Measurements from ENCODE around the gene TBC1D5. TPM values are rescaled to one million over a fixed set of nuclear protein-coding genes. Genes with fewer than 3 reads are reported as not detected.

TBC1D5 gene
- total RNA-seq, 2 experiments from 2014 or later, result 54.4 to 57.2 TPM

DNA sequence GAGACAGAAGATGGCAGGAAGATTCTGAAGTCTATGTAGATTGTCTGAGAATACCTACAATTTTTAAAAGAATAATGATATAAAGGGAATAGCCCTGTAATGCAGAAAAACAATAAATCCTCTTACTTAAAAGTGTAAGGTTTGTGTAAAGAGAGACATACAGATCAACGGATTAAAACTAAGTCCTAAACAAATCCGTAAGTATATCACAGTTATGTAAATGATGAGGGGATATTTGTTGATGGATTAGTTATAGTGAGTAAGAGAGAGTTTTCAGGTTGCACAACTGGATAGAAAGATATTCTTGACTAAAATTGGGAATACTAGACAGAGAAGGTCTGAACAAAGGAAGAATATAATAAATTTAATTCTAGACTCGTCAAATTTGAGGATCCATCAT, 179.6 kb downstream of the TBC1D5 start:
- H3K27me3 Mint-ChIP-seq (ENCODE audit: low read depth), result no peaks in the 10 kb centered on the region
- peaks cover 6% of the 10 kb centered on the region for H3K4me1 Mint-ChIP-seq (ENCODE audit: low read depth)
- intact Hi-C loops (cut with micrococcal nuclease), result no loop called here
- H3K4me3 Mint-ChIP-seq, result no peak overlapping the region
- H3K9me3 Mint-ChIP-seq, result no peaks in the 10 kb centered on the region
- H3K36me3 Mint-ChIP-seq (ENCODE audit: low read depth), result peaks cover 5% of the 10 kb centered on the region
- CTCF ChIA-PET, result no interaction called here
- no peak overlapping the region for H3K27ac Mint-ChIP-seq
- DNase-seq, result no peak

DNA sequence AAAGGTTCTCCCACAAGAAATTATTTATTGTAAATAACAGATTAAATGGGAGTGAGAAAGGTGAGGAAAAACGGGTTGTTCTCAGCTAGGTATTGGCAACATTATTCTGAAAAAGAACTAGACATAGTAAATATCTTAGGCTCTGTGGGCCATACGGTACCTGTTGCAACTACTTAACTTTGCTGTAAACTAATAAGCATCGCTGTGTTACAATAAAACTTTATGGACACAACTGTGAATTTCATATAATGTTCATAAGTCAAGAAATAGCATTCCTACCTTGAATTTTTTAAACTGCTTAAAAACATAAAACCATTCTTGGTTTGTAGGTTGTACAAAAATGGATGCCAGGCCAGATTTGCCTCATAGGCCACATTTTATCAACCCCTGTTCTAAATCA, 183.9 kb downstream of the TBC1D5 start:
- intact Hi-C loops (cut with micrococcal nuclease), result no loop called here
- no peak for DNase-seq
- no peaks in the 10 kb centered on the region for H3K4me1 Mint-ChIP-seq (ENCODE audit: low read depth)
- H3K27ac Mint-ChIP-seq, result no peak overlapping the region
- CTCF ChIA-PET, result interaction anchor here (0.6 kb wide), 1 partner anchor 285 kb away, joined by 5 read pairs; no protein-coding TSS in a partner anchor
- peaks cover 5% of the 10 kb centered on the region for H3K36me3 Mint-ChIP-seq (ENCODE audit: low read depth)
- no peaks in the 10 kb centered on the region for H3K9me3 Mint-ChIP-seq
- no peak overlapping the region for H3K4me3 Mint-ChIP-seq
- H3K27me3 Mint-ChIP-seq (ENCODE audit: low read depth), result no peaks in the 10 kb centered on the region

DNA sequence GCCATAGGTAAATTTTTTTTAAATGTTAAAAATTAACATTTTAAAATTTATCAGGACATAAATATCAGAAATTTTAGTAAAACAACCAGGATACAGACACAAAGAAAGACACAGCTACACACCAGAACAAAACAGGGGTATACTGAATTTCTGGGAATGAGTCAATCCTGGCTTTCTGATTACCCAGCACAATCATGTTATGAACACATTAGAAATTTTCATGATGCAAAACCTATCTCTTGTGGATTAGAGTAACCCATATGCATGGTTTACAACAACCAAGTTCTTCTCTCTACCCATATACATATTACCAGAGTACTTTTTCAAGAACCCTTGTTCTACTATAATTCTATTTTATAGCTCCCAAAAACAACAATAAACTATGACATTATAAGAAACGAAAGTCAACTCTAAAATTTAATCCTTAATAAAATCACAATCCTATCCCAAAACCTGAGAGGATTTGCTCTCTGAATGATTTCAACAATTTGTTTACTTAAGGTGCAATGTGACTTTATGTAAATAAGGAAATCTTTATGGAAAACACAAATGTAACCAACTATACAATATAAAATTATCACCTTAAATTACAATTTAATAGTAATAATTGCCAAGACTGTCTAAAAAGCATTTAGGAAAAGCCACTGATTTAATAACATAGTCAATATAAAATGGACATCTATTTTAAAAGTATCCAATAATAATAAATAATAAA, 184.5 kb downstream of the TBC1D5 start:
- CTCF ChIA-PET, result interaction anchor here (0.7 kb wide), 1 partner anchor 12 kb away, joined by 3 read pairs; no protein-coding TSS in a partner anchor
- Mint-ChIP-seq H3K4me3 (no peak overlapping the region), H3K9me3 (no peaks in the 10 kb centered on the region), H3K27me3 (ENCODE audit: low read depth) (no peaks in the 10 kb centered on the region), H3K27ac (no peak overlapping the region), H3K4me1 (ENCODE audit: low read depth) (no peaks in the 10 kb centered on the region), H3K36me3 (ENCODE audit: low read depth) (peaks cover 5% of the 10 kb centered on the region)
- DNase-seq, result no peak
- intact Hi-C loops (cut with micrococcal nuclease), result no loop called here

DNA sequence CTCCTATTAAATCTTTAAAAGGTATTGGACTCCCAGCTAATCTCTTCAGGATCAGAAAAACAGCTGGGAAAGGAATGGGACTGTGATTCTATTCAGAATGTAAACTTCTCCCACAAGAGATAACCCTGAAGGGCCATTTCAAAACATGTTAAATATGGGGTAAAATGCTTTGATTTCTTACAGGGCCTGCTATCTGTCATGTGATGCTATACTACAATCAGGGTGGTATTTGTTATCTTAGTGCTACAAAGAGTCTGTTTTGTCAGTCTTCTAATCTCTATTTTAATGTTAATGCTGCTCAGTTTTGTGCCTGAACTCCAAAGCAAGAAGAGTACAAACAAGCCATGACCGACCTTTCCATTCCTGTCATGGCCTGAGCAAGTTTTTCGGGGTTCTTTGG, 186.9 kb downstream of the TBC1D5 start:
- Mint-ChIP-seq H3K27me3 (ENCODE audit: low read depth) (no peaks in the 10 kb centered on the region), H3K36me3 (ENCODE audit: low read depth) (peaks cover 3% of the 10 kb centered on the region), H3K27ac (no peak overlapping the region), H3K9me3 (no peaks in the 10 kb centered on the region), H3K4me1 (ENCODE audit: low read depth) (peaks cover 4% of the 10 kb centered on the region), H3K4me3 (no peak overlapping the region)
- CTCF ChIA-PET, result no interaction called here
- intact Hi-C loops (cut with micrococcal nuclease), result no loop called here
- DNase-seq, result no peak

DNA sequence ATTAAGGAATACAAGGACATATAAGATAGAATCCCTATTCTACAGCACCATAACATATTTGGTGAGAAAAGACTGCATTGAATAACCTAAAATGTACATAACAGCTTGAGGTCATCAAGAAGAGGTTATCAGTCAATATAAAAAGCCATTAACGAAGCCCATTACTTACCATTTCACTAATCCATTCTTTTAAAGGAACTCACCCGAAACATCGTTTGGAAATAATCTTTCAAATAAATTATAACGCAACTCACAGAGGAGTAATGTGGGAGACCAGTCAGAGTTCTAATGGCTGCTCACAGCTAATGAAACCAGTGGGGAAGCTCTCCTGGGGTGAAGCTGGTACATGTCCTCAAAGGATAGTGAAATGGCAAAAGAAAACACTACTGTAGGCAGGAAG, 188.4 kb downstream of the TBC1D5 start:
- DNase-seq, result no peak
- H3K9me3 Mint-ChIP-seq, result no peaks in the 10 kb centered on the region
- H3K4me1 Mint-ChIP-seq (ENCODE audit: low read depth), result peaks cover 4% of the 10 kb centered on the region
- peaks cover 1% of the 10 kb centered on the region for H3K36me3 Mint-ChIP-seq (ENCODE audit: low read depth)
- no peak overlapping the region for H3K4me3 Mint-ChIP-seq
- H3K27ac Mint-ChIP-seq, result no peak overlapping the region
- CTCF ChIA-PET, result no interaction called here
- intact Hi-C loops (cut with micrococcal nuclease), result loop anchor here (5.0 kb wide), 1 partner anchor 288 kb away; no protein-coding TSS in a partner anchor
- H3K27me3 Mint-ChIP-seq (ENCODE audit: low read depth), result no peaks in the 10 kb centered on the region

DNA sequence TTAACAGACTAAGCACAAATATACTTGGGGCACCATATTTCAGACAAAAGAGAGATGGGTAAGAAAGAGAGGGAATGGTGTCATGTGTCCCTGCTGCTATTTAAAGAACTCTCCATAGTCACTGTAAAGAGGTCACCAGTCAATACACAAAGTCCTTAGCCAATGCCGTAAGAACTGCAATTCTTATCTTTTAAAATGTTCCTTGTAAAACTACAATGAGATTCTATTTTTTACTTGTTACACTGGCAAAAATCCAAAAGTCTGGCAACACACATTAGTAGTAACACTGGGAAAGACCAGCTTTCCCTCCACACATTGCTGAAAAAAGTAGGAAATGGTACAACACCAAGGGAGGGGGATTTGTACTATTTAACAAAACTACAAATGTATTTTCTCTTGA, 189.4 kb downstream of the TBC1D5 start:
- intact Hi-C loops (cut with micrococcal nuclease), result loop anchor here (5.0 kb wide), 1 partner anchor 289 kb away; no protein-coding TSS in a partner anchor
- Mint-ChIP-seq H3K4me1 (ENCODE audit: low read depth) (peaks cover 4% of the 10 kb centered on the region), H3K4me3 (no peak overlapping the region), H3K36me3 (ENCODE audit: low read depth) (peaks cover 1% of the 10 kb centered on the region), H3K27ac (no peak overlapping the region), H3K27me3 (ENCODE audit: low read depth) (no peaks in the 10 kb centered on the region), H3K9me3 (no peaks in the 10 kb centered on the region)
- CTCF ChIA-PET, result no interaction called here
- DNase-seq, result no peak

DNA sequence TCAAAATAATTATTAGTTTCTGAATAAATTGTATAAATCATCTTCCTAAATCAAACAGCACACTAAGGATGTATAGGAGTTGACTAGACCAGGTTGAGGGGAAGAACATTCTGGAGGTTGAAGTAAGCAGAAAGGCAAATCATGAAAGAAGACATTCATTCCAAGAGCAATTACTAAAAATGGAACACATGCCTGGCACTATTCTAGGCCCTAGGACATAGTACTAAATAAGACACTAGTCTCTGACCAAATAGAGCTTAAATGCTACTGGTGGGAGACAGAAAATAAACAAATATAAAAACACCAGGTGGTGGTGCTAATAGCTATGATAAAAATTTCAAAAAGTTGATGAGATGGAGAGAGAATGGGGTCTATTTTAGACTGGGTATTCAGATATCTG, 190.1 kb downstream of the TBC1D5 start:
- no peaks in the 10 kb centered on the region for H3K27me3 Mint-ChIP-seq (ENCODE audit: low read depth)
- no peak overlapping the region for H3K4me3 Mint-ChIP-seq
- H3K4me1 Mint-ChIP-seq (ENCODE audit: low read depth), result peaks cover 4% of the 10 kb centered on the region
- CTCF ChIA-PET, result interaction anchor here (0.7 kb wide), 1 partner anchor 919 kb away, joined by 3 read pairs; no protein-coding TSS in a partner anchor
- H3K27ac Mint-ChIP-seq, result no peak overlapping the region
- intact Hi-C loops (cut with micrococcal nuclease), result loop anchor here (5.0 kb wide), 1 partner anchor 290 kb away; no protein-coding TSS in a partner anchor
- peaks cover 1% of the 10 kb centered on the region for H3K36me3 Mint-ChIP-seq (ENCODE audit: low read depth)
- H3K9me3 Mint-ChIP-seq, result no peaks in the 10 kb centered on the region
- DNase-seq, result no peak

DNA sequence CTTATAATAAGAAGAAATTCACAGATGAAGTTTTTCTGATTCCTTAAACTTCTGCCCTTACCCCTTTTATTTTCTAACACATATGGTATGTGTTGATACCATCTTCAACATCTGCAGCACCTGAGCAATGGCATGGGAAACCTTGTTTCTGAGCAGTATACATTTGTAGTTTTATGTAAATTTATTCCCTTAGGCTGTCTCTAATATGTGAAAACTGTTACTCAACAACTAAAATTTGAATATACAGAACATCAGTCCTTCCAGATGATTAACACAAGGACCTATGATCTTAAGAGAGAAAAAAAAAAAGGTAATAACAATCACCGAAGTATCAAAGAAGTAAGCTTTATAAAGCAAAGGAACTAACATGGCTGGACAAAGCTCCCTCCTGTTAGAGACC, 190.5 kb downstream of the TBC1D5 start:
- no peaks in the 10 kb centered on the region for H3K9me3 Mint-ChIP-seq
- intact Hi-C loops (cut with micrococcal nuclease), result loop anchor here (5.0 kb wide), 1 partner anchor 290 kb away; no protein-coding TSS in a partner anchor
- H3K36me3 Mint-ChIP-seq (ENCODE audit: low read depth), result peaks cover 1% of the 10 kb centered on the region
- CTCF ChIA-PET, result interaction anchor here (0.7 kb wide), 1 partner anchor 920 kb away, joined by 3 read pairs; no protein-coding TSS in a partner anchor
- H3K4me3 Mint-ChIP-seq, result no peak overlapping the region
- DNase-seq, result no peak
- no peak overlapping the region for H3K27ac Mint-ChIP-seq
- H3K27me3 Mint-ChIP-seq (ENCODE audit: low read depth), result no peaks in the 10 kb centered on the region
- H3K4me1 Mint-ChIP-seq (ENCODE audit: low read depth), result peaks cover 4% of the 10 kb centered on the region

DNA sequence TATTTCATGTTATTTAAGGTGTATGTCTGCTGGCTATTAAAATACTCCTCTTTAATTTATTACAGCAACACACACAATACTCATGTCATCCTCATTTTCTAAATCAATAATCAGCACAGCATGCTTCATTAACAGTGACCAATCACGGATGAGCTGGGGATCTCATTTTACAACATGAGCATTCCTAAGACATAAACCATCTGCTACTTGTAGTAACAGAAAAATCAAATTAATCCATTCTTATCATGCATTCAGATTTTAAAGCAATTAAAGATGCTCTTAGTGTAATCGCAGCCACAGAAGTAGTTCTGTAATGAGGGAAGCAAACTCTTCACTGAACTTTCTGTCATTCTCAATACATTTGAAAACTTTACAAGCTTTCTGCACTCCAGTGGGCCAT, 191.1 kb downstream of the TBC1D5 start:
- Mint-ChIP-seq H3K9me3 (no peaks in the 10 kb centered on the region), H3K36me3 (ENCODE audit: low read depth) (peaks cover 1% of the 10 kb centered on the region), H3K27ac (no peak overlapping the region), H3K4me3 (no peak overlapping the region), H3K4me1 (ENCODE audit: low read depth) (peaks cover 4% of the 10 kb centered on the region), H3K27me3 (ENCODE audit: low read depth) (no peaks in the 10 kb centered on the region)
- no peak for DNase-seq
- CTCF ChIA-PET, result no interaction called here
- intact Hi-C loops (cut with micrococcal nuclease), result loop anchor here (5.0 kb wide), 1 partner anchor 291 kb away; no protein-coding TSS in a partner anchor

DNA sequence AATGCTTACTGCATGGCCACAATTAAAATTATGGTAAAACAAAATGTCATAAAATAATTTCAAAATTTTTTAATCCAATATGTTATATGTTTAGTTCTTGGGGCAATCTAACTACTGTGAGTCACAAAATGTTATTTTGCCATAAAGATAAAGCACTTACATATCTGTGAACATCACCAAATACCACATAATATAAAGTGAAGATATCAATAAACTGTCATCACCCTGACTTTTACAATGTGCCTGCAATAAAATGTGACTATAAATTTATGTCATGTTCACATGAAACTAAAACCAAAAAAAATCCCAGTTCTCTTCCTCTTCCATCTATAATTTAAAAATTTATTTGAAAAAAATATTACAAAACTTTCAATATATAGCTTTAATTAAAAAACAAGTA, 191.8 kb downstream of the TBC1D5 start:
- Mint-ChIP-seq H3K27me3 (ENCODE audit: low read depth) (no peaks in the 10 kb centered on the region), H3K4me3 (no peak overlapping the region), H3K36me3 (ENCODE audit: low read depth) (peaks cover 1% of the 10 kb centered on the region), H3K4me1 (ENCODE audit: low read depth) (peaks cover 4% of the 10 kb centered on the region), H3K27ac (no peak overlapping the region), H3K9me3 (no peaks in the 10 kb centered on the region)
- intact Hi-C loops (cut with micrococcal nuclease), result loop anchor here (5.0 kb wide), 1 partner anchor 292 kb away; no protein-coding TSS in a partner anchor
- DNase-seq, result no peak
- CTCF ChIA-PET, result no interaction called here

DNA sequence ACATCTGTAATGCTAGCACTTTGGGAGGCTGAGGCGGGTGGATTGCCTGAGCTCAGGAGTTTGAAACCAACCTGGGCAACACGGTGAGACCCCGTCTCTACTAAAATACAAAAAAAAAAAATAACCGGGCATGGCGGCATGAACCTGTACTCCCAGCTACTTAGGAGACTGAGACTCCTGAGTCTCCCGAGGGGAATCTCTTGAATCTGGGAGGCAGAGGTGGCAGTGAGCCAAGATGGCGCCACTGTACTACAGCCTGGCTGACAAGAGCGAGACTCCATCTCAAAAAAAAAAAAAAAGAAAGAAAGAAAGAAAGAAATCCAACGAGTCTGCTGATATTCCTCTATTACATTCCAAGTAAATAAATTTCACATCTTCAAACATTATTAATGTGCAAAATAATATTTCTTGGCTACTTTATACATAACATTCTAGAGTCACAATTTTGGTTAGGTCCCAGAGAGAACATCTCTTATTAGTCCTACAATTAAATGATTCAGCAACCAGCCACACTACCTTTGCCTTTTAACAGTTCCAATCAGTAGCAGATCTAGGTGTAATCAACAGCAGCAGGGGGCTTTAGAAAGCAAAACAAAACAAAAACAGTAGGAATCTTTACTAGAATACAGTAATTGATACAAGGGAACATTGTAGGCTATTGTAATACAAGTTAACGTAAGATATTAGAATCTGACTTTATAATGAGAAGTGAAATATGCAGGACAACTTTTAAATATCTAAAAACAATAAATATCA, 195.8 kb downstream of the TBC1D5 start:
- H3K27me3 Mint-ChIP-seq (ENCODE audit: low read depth), result no peaks in the 10 kb centered on the region
- H3K9me3 Mint-ChIP-seq, result no peaks in the 10 kb centered on the region
- no peak for DNase-seq
- no peak overlapping the region for H3K27ac Mint-ChIP-seq
- H3K36me3 Mint-ChIP-seq (ENCODE audit: low read depth), result peaks cover 6% of the 10 kb centered on the region
- no peak overlapping the region for H3K4me3 Mint-ChIP-seq
- CTCF ChIA-PET, result interaction anchor here (1.0 kb wide), 1 partner anchor 11 kb away, joined by 3 read pairs; no protein-coding TSS in a partner anchor
- intact Hi-C loops (cut with micrococcal nuclease), result no loop called here
- H3K4me1 Mint-ChIP-seq (ENCODE audit: low read depth), result no peaks in the 10 kb centered on the region

DNA sequence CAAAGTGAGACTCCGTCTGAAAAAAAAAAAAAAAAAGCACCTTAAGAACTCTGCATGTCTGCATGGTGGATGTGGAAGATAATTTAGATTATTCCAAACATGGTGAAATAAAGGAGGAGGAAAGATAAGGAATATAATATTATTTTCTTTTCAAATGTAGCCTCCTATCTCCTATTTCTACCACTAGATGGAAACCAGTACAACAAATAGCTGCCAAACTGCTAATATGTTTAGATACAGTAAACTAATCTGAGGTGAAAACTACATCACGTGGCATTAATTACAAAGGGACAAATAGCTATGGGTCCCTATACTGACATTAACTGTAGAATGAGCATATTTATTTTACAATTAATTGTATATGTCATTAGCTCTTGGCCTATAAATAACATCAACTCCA, 197.8 kb downstream of the TBC1D5 start:
- Mint-ChIP-seq H3K27ac (no peak overlapping the region), H3K27me3 (ENCODE audit: low read depth) (no peaks in the 10 kb centered on the region), H3K4me3 (no peak overlapping the region), H3K36me3 (ENCODE audit: low read depth) (peaks cover 6% of the 10 kb centered on the region), H3K9me3 (peaks cover 2% of the 10 kb centered on the region), H3K4me1 (ENCODE audit: low read depth) (no peaks in the 10 kb centered on the region)
- CTCF ChIA-PET, result interaction anchor here (0.6 to 1.2 kb wide), 5 partner anchors 51 to 298 kb away, joined by 3 read pairs; no protein-coding TSS in a partner anchor
- DNase-seq, result no peak
- intact Hi-C loops (cut with micrococcal nuclease), result no loop called here

Measured in activated naive CD4-positive, alpha-beta T cell treated with anti-CD3 and anti-CD28 coated beads for 36 hours (primary cell).